Dendritic cell treated with granulocyte-macrophage colony-stimulating factor and Interleukin-4, amounts not matched to agents 40 ng/mL and 50 ng/mL, for 4 days (primary cell): ENCODE results near the gene KLHL20.

Source experiments
- H3K27ac Mint-ChIP-seq: one replicate; pipeline ENCODE4 v1.8.0; 2022; ENCODE audit warnings: mild to moderate bottlenecking, mixed read lengths
- H3K27me3 Mint-ChIP-seq: one replicate; pipeline ENCODE4 v1.8.0; 2022; ENCODE audit warnings: mild to moderate bottlenecking, mixed read lengths
- H3K36me3 Mint-ChIP-seq: one replicate; pipeline ENCODE4 v1.8.0; 2022; ENCODE audit warnings: low read depth, mixed read lengths
- H3K4me1 Mint-ChIP-seq: one replicate; pipeline ENCODE4 v1.8.0; 2022; ENCODE audit warnings: low read depth, mixed read lengths
- H3K4me3 Mint-ChIP-seq: one replicate; pipeline ENCODE4 v1.8.0; 2022; ENCODE audit warnings: mild to moderate bottlenecking, moderate library complexity, mixed read lengths
- H3K9me3 Mint-ChIP-seq: one replicate; pipeline ENCODE4 v1.8.0; 2022; ENCODE audit warnings: mixed read lengths
- intact Hi-C: fragments of 100-400 bp; cut with micrococcal nuclease; formaldehyde crosslinking; loops from one replicate; pipeline ENCODE4 v1.15.0; 2022

Gene KLHL20

GRCh38 chr1:173824315-173825081, 109.7 kb downstream of the KLHL20 start, which contains the start of the genes CENPL and DARS2:
Gene CENPL (minus strand): TSS chr1:173824883. CDS start chr1:173811299, 13,584 bp downstream.
Gene DARS2 (plus strand): TSS chr1:173824673. CDS start chr1:173825230, 557 bp downstream.
- Mint-ChIP-seq H3K4me1 (peaks cover 36% of the 10 kb centered on the region), H3K27me3 (no peaks in the 10 kb centered on the region), H3K36me3 (peaks cover 34% of the 10 kb centered on the region), H3K4me3 (peak within 1 kb of the TSS; percentile 97), H3K9me3 (no peaks in the 10 kb centered on the region), H3K27ac (peak within 1 kb of the TSS; percentile 99)
- intact Hi-C loops: loop anchor here (1.0 to 5.0 kb wide), 5 partner anchors 44 to 1082 kb away; partner anchors contain the start of genes KLHL20, PRDX6 and ZBTB37

- H3K4me3 Mint-ChIP-seq: no peak overlapping the region
- H3K27ac Mint-ChIP-seq: no peak overlapping the region
- H3K27me3 Mint-ChIP-seq: no peaks in the 10 kb centered on the region
- H3K4me1 Mint-ChIP-seq: peaks cover 25% of the 10 kb centered on the region
- peaks cover 40% of the 10 kb centered on the region for H3K36me3 Mint-ChIP-seq
- intact Hi-C loops: loop anchor here (5.0 kb wide), 1 partner anchor 1085 kb away; no protein-coding TSS in a partner anchor
- no peaks in the 10 kb centered on the region for H3K9me3 Mint-ChIP-seq
Observed at GRCh38 chr1:173827611-173828010, 112.8 kb downstream of the KLHL20 start.

- Mint-ChIP-seq H3K36me3 (peaks cover 62% of the 10 kb centered on the region), H3K9me3 (no peaks in the 10 kb centered on the region), H3K27ac (no peak overlapping the region), H3K4me1 (no peaks in the 10 kb centered on the region), H3K27me3 (no peaks in the 10 kb centered on the region), H3K4me3 (no peak overlapping the region)
- intact Hi-C loops: no loop called here
Observed at GRCh38 chr1:173832748-173833147, 118.0 kb downstream of the KLHL20 start.
